ENCODE results near the gene FAM174B.

The FAM174B gene

DNA sequence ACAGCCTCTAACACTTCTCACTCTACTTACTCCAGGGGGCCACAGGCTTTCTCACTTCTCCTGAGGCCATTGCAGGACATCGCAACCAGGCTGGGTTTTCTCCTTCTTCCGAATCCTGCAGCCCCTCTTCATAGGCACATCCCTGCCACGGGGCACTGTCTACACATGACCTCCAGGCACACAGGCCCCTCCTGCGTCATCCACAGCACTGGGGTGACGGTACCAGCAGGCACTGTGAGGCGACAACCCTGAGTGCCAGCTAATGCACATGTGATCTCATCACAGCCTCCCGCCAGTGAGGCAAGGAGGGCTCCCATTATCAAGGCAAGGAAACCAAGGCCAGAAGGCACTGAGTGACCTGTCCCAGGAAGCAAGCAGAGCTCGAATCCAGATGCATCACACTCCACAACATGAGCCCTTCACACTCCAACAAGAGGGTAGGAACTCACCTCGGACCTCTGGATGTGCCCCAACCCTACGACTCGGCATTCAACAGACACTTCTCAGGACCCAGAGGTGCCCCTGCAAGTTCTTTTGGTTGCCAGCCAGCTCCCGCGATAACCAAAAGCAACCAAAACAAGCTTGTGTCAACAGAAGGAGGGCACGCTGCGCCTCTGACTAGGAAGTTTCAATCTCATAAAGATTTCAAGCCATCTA lies 16.7 kb downstream of the FAM174B start:
- no peak for DNase-seq (ENCODE audit: low read depth)

DNA sequence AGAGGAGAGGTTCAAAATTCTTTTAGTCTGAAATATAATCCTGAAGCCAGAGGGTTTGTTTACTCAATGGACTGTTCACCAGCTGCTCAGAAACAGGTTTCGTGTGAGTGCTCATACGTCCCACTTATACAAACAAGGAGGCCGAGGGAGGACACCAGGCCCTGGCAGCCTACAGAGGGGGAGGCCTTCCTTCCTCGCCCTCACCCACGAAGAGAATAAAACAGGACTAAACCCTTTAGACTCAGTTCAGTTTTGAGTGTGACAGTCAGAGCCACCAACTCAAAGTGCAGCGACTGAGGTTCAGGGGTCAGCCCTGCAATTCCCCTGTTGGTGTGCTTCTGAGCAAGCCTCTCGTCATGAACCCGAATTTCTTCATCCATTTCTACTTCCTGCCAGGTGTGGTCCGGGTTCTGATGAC lies 17.3 kb downstream of the FAM174B start:
- no peak for DNase-seq (ENCODE audit: low read depth)

DNA sequence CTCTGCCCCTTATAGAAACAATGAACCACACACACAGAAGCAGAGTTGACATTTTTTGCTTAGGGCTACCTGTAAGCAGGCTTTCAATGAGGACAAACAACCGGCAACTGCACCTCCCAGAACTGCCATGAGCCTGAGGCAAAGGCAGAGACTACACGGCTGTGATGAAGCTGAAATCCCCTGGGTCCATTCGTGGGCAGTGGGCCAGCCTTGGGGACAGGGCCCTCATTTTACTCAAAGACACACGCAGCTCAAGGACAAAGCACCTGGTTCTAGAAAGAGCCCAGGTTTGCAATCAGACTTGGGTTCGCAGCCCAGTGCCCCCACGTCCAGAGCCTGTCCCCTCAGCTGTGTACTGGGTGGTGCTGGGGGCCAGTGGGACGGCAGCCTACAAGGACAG lies 17.9 kb downstream of the FAM174B start:
- DNase-seq (ENCODE audit: low read depth): no peak

DNA sequence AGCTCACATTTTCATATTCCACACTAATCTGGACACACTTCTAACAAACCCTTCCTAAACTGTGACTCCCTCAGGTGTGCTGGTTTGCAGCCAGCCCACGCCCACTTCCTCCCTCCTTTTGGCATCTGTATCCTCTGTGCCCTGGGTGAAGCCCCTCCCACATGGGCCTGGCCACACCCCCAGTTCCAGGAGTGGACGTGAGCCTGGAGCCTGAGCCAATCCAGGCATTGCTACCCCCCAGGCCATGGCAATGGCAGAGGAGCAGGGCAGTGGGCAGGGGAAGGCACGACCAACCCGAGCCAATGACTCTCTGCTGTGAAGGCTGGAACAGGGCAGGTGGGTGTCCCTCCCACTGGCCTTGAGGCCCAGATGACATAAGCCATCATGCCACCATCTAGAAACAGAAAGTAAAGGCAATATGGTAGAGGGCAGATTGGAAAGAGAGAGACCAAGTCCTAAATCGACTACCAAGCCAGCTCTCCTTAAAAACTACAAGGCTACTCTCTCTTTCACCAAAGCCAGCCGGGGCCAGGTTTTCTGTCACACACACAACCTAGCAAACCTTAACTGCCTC lies 18.6 kb downstream of the FAM174B start:
- no peak for DNase-seq (ENCODE audit: low read depth)

DNA sequence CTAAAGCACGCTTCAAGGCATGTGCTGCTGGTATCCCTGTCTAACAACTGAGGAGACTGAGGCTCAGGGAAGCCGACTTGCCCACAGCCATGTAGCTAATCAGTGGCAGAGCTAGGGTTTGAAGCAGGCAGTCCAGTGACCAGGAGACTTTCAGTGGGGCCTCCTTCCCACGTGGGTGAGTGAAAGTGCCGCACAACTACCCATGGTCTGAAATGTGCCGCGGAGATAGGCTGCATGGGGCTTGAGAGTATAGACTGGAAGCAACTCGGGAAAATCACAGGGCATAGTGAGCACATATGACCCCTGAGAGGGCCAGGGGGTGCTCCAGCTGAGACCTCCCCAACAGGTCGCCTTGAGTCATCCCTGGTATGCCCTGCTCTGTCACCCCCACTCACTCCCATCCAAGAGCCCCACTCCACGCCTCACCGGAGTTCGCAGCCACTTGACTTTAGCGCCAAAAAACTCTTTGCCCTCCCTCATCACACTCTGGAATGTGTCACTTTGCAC lies 19.1 kb downstream of the FAM174B start:
- no peak for DNase-seq (ENCODE audit: low read depth)

DNA sequence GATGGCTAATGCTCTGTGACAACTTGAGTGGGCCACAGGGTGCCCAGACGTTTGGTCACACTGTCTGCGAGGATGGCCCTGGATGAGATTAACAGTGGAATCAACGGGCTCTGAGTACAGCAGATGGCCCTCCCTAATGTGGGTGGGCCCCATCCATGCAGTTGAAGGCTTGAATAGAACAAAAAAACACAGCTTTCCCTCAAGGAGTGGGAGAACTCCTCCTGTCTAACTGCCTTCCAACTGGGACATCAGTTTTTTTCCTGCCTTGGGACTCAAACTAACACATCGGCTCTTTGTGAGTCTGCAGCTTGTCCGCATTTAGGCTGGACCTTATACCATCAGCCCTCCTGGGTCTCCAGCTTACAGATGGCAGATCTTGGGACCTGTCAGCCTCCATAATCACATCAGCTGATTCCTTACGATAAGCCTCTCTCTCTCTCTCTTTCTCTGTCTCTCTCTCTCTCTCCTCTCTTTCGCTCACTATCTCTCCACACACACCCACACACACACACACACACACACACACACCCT lies 20.8 kb downstream of the FAM174B start:
- no peak for DNase-seq (ENCODE audit: low read depth)

DNA sequence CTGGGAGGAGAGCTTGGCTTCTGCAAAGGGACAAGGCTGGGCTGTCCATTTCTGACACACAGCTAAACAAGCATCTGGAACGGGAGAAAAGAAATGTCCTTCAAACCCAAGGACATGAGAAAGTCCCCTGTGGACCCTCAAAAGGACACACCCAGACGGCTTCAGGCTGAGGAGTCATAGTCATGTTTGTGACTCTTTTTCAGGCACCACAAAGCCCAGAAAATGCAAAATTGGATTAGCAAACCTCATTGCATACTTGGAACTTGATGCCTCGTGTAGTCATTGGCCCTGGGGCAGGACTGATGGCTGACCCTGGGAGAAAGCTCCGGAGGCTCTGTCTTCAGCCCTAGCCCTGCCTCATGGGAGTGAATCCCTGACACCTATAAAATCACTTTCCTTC lies 21.5 kb downstream of the FAM174B start:
- DNase-seq (ENCODE audit: low read depth): no peak

DNA sequence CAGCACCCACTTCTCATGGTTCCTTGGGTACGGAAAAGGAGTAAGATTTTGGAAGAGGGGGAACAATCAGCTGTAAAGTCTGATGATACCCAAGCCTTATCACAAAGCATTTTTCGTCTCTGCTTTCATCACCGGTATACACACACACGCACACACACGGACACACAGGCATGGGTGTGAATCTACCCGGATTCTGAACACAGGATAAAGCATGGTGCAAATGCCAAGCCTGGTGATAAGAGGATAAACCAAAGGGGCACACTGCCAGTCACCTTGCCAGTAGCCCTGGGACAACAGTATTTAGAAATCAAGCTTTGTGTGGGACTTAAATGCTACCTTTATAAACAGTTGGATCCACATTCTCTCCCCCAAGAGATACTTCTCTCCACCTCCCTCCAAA lies 22.2 kb downstream of the FAM174B start:
- DNase-seq (ENCODE audit: low read depth): no peak

DNA sequence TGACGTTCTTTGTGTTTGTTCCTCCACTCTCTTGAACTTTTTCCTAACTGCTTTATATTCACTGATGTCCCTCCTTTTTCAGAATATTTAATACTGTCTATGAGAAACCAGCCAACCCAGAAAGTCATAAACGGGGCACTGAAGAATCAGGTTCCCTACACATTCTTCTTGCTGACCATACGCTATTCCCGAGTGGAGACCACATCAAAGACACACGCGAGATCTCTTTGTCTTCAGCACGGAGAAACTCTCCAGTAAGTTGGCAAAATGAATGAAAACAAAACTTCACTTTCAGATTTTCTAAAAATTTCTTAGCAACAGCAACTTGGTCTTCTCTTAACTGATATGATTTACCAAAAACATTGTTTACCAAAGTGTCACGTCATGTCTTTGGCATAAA lies 22.6 kb downstream of the FAM174B start:
- DNase-seq (ENCODE audit: low read depth): no peak

DNA sequence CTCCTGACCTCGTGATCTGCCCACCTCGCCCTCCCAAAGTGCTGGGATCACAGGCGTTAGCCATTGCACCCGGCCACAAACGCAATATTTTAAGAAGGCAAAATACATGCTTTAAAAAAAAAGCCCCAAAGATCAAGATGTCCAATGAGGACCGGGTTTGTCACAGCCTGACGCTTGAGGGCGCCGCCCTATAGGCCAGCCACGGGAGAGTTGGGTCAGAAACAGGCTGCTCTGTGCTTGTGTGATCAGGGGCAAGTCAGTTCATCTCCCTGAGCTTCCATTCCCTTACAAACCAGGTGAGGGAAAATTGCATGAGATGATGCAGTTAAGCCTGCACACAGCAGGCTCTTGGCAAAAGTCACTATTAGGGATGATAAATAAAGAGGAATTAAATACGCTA lies 23.9 kb downstream of the FAM174B start:
- no peak for DNase-seq (ENCODE audit: low read depth)

DNA sequence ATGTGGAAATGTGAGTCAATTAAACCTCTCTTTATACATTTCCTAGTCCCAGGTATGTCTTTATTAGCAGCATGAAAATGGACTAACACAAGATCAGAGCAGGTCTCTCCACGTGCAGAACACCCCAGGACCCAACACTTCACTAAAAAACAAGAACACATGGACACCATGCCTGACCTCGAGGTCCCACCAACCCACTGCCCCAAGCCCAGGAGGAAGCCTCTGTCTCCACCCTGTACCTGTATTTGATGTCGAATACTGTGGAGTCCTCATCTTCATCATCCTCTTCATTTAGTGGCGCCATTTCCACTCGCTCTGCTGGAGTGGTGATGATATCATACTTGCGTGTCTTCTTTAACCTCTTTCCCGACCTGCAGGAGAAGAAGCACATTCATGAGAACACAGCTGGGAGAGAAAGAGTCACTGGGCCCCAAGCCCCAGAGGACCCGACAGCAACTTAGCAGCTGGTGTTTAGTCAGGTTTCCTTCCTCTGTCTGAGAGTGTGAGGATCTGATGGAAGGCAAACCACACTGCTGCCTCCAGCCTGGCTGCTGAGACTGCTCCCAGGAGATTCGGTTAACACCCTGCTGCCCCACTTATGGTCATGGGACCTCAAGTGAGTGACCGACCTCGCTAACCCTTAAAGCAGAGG lies 25.5 kb downstream of the FAM174B start:
- DNase-seq (ENCODE audit: low read depth): no peak

DNA sequence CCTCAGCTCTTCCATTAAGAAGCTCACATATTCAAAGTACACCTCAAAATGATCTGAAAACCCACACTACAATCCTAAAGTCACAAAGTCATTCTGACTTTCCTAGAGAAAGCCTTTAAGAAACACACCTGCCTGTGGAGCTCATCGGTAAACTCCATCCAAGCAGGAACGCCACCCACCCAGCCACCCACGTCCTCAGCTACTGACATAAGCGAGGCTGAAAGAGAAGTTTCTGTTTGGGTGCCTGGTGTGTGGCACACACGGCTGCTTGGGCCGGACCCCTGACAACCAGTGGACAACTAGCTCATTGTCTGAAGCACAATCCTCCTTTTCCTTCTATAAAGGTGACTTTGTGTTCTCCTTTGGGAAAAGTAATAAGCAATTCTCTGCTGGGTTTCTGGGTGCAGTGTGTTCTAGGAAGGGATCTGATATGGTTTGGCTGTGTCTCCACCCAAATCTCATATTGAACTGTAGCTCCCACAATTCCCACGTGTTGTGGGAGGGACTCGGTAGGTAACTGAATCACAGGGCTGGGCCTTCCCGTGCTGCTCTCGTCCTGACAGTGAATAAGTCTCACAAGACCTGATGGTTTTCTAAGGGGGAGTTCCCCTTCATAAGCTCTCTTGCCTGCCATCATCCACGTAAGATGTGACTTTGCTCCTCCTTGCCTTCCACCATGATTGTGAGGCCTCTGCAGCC lies 26.1 kb downstream of the FAM174B start:
- no peak for DNase-seq (ENCODE audit: low read depth)

DNA sequence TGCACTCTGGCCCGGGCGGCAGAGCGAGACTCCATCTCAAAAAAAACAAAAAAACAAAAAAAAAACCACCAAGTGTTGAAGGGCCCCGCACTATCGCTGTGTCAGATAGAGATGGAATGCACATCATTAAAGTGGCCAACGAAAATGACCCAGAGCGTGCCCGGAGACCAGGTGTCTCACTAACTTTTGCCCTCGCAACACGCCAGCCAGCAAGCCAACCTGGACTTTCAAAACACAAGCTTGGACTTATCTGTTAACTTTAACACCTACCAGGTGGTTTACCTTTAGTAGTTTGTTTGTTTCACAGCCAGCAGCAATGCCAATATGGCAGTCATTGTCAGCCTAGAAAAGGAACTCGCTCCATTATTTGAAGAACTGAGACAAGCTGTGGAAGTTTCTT lies 28.6 kb downstream of the FAM174B start:
- no peak for DNase-seq (ENCODE audit: low read depth)

DNA sequence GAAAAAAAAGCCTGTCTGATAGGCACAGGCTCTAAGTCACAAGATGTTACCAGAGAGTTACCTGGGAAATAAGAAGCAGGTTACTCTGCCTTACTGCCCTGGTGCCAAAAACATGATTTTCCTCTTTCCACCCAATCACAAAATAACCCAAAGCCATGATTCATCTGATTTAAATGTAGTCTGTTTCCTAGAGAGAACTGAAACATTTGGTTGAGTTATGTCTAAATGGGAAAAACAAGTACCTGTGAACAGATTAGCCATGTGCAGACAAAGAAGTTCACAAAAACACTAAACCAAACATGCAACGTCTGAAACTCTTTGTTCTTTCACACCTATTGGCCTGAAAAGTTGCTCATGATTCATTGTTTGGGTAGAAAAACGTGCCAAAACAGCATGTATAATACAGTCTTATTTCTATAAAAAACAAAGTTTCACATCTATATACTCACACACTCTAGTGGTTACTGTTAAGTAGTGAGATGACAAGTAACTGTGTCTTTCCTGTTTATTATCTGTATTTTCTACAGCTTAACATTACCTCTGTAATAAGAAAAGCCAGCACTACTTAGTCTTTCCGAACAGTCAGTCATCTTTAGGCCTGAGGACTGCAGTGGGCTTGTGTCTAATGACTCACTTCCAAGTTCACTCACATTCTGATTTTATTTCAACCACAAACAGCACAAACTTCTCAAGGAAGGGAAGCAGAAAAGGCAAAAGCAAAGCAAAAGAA lies 30.2 kb downstream of the FAM174B start:
- DNase-seq (ENCODE audit: low read depth): no peak

DNA sequence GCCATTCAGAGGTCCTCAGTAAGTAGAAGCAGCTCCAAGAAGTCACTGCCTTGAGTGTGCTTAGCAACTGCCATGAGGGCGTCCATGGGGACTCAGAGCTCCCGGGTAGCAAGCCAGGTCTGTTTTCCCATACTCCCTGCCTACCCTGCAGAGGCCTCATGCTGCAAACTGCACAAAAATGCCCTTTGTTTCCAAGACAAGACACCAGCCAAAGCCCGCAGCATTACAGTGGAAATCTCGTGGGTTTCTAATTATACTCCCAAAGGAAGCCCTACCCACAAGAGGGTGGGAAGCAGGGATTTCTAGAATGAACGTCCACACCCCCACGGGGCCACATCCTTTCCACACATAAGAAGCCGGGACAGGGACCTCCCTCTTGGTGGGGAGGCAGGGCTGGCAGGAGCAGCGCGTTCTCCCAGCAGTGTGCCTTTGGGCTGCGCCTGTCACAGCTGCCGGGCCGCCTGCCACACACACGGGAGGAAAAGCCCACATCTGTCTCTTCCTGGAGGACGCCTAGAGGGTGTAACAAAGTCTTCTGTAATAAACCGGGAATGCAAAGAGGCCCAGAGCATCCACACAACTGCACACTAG lies 31.1 kb downstream of the FAM174B start:
- DNase-seq (ENCODE audit: low read depth): no peak

DNA sequence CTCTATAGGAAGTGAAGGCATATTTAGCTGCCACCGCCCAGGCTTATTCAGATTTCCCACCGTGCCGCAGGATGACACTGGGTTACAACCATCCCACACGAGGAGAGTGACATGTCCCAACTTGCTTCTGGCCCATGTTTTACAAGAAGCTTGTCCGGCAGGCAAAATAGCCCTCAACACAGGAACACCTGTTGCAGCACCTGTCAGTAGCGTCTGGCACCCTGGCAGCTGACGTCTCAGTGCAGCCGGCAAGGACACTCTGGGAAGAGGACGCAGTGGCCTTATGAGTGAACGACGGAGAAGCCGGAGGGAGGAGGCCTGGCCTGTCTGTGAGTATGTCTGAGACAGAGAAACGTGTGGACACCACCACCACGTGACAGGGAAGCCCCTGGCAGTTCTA lies 32.1 kb downstream of the FAM174B start:
- no peak for DNase-seq (ENCODE audit: low read depth)

DNA sequence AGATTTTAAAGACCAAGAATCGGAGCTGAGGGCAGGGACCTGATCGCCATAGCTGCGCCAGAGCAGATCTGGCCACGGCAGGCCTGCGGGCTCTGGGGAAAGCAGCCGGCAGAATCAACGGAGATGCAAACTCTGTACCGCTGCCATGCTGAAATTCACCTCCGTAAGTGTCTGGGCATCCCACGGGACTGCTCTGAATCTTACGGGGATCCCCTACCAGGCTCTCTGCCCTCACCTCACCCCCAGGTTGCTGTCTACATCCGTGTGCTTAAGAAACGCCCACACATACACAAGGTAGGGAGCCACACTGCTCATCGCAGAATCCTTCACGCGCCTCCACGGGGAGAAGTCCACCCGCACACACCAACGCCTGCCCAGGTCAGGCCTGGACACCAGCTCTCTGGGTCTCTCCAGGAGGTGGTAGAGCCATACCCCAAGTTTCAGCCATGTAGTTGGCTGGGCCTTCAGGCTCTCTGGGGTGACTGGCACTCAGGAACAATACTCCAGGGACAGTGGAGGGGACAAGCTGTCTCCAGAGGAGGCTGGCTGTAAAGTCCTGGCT lies 33.5 kb downstream of the FAM174B start:
- no peak for DNase-seq (ENCODE audit: low read depth)

DNA sequence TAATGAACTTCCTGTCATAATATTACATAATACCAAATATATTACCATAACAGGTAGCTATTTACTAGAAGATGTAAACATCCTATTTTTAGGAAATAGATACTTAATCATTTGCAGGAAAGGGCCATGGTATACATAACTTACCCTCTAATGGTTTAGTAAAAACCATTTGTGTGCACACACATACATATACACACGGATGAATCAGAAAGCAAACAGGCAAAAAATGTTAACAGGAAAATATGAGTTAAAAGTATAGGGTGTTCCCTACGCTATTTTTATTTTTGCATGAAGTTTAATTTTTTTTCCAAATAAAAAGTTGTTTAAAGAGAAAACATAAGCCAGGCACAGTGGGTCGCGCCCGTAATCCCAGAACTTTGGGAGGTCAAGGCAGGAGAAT lies 34.6 kb downstream of the FAM174B start:
- no peak for DNase-seq (ENCODE audit: low read depth)

DNA sequence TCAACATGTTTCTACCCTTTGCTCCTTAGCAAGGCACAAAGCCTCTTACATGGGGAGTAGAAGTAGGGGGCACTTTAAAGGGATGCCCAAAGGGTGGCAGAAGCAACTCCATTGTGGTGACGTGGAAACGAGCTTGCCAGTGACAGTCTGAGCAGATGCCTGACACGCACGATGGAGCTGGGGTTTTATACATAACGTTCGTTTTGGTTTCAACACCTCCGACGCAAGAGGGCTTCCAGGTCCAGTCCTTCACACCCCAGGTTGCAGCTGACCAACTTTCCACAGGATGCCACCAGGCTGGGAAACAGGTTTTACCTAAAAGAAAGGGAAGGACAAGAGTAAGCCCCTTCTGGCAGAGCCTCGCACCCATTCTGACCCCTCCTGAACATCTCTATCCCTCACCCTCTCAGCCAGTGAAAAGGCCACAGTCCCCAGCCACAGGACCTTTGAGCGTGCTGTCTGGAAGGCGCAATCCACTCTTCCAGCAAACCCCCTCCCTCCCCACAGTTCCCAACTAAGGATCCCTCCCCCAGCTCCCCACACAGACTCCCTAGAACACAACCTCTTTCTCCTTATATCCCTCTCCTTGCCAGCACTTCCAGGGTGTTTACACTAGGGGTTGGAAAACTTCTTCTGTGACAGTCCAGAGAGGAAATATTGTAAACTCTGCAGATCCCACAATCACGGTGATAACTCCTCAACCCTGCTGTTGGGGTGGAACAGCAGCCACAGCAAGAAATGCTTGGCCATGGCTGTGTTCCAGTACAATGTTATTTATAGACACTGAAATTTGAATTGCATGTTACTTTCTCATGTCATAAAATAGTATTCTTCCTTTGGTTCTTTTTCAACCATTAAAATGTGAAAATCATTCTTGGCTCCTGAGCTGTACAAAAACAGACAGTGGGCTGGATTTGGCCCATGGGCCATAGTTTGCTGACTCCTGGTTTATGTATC lies 36.2 kb downstream of the FAM174B start:
- no peak for DNase-seq (ENCODE audit: low read depth)
